ENCODE measurements around the gene IRX2.

IRX2 gene

DNA sequence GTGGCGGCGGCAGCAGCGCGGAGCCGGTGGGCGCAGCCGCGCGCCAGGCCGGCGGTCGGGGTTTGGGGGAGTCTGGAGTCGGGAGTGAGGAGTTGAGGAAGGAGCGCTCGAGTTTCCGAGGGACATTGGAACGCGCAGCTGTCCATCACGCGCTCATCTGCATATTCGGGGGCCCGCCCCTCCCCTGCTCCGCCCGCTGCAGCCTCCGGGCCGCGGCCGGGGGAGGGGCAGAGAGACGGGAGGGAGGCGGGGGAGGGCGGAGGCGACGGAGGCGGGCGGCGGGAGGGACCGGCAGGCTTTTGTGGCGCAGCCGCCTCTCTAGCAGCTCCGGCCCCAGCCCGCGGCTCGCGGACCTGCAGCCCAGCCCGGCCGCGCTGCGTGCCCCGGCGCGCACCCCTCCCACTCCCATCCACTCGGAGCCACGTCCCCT lies at the start of gene IRX2:
Gene IRX2 (minus strand): TSS at position 86 of the 430 bp plus-strand sequence. CDS start 264 bp downstream, outside the sequence.
- no peak for DNase-seq

DNA sequence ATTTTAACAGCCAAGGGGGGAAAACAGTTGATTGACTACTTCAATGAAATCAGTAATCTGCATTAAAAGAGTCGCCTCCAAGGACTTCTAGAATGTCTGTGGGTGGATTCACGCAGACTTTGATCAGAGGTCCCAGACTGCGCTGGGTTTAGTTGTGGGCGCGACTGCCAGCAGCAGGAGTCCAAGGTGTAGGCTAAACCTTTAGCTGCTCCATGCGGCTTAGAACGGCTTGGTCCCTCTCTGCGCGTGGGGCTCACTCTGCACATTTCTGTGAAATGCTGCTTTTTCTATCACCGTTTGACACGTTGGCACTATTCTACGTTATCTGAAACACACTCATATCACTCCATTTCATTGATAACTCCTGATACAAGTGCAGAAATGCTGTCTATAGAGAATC lies 48.6 kb upstream of the IRX2 start:
- DNase-seq, result no peak

DNA sequence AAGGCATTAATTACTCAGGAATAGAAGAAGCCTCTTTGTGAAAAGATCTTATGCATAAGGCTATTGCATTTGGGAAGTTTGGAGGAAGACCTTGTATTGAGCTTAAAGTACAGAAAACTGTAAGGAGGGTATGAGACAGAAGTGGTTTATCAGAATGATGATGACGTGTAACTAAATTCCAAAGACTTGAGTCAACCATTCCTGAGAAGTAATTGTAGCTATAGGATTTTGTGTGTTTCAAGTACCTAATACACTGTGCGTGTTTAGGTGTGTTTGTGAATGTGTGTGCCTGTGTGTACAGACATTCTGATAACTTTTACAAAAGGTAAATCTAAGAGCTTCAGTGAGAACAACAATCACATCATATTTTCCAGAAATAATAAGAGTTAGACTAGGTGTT lies 46.5 kb upstream of the IRX2 start:
- no peak for DNase-seq

DNA sequence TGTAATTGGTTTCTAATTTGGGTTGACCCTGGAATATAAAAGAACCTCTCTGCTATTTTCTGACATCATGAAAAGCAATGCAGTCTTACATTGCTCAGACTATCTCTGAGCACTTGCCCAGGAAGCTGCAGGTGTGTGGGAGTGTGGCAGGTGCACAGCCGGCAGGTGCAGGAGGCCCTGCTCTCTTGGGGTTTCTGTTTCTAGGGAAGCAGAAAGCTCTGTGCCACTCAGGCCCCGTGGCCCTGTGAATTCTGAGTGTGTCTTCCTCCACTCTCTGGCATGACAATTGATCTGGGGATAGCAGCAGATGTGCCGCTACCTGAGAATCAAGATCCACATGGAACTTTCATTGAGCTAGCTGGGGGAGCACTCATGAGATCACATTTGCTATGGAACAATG lies 45.7 kb upstream of the IRX2 start:
- DNase-seq, result no peak

DNA sequence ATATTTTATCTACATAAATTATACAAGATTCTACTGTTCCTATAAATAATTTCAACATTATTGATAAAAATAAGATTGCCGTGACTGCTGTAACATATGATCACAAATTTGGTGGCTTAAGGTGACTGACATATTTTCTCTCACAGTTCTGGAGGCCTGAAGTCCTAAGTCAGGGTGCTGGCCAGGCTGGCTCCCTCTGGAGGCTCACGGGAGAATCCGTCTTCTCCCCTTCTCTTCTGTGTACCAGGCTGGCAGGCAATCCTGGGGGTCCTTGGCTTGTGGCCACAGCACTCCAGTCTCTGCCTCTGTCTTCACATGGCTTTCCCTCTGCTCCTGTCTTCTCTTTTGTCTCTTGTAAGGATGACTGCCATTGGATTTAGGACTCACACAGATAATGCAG lies 31.7 kb upstream of the IRX2 start:
- no peak for DNase-seq

DNA sequence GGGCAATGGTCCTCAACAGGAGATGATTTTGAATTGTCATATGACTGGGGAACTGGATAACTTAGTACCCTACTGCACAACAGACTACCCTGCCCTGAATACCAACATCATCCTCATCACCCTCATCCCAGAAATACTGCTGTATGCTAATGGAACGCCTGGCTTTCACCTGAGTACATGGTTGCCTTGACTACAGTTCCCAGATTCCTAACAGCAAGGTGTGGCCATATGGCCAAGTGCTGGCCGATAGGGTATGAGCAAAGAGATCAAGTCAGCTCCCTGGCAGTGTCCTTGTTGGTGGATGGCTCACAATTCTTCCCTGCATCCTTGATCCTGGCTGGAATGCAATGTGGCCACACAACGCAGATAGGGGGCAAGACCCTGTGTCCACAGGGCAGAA lies 31.2 kb upstream of the IRX2 start:
- DNase-seq, result no peak

DNA sequence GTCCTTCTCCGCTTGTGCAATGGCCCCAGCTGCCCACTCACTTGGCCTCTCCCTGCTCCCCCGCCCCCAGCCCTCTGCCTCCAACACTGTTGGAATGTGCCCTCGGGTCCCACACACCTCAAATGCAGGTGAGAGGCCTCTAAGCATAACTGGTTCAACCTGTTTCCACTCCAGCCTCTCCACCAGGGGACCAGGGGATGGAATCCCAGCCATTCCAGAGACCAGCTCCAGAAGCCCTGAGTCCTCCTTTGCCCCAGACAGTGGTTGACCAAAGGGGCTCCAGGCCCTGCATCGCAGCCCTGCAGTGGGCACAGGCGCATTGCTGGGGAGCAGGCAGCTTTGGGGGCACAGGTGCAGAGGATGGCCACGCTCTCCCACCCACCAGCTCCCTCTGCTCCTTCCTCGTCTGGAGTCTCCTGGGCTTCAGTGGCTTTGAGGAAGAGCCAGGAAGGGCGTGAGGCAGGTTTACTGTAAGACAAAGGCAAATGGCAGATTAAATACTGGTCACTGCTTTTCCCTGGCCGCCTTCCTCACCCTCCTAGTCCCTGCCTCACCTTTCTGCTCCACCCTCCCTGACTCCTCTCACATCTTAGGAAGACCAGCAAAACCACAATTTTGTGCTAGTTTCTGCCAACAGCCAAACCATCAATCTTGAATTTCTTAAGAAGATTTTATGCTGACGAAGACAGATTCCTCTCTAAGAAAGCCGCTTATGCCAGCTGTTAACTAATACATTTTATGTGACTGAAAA lies 29.1 kb upstream of the IRX2 start:
- no peak for DNase-seq

DNA sequence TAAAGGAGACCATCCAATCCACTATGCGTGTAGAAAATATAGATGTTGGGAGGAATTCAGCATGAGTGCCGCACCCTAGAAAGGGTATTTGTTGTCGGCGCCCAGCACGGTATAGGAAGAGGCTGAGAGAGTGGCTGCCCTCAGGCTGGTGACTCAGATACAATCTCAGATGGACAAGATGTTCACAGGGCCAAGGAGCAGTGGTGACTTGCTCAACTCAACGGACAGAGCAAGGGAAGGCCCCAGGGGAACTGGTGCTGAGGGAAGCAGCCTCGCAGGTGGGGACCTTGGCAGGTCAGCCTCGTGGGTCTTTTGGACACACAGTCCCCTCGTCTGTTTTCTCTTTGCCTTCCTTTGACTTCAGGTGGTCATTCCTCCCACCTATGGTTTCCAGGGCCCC lies 28.0 kb upstream of the IRX2 start:
- no peak for DNase-seq

DNA sequence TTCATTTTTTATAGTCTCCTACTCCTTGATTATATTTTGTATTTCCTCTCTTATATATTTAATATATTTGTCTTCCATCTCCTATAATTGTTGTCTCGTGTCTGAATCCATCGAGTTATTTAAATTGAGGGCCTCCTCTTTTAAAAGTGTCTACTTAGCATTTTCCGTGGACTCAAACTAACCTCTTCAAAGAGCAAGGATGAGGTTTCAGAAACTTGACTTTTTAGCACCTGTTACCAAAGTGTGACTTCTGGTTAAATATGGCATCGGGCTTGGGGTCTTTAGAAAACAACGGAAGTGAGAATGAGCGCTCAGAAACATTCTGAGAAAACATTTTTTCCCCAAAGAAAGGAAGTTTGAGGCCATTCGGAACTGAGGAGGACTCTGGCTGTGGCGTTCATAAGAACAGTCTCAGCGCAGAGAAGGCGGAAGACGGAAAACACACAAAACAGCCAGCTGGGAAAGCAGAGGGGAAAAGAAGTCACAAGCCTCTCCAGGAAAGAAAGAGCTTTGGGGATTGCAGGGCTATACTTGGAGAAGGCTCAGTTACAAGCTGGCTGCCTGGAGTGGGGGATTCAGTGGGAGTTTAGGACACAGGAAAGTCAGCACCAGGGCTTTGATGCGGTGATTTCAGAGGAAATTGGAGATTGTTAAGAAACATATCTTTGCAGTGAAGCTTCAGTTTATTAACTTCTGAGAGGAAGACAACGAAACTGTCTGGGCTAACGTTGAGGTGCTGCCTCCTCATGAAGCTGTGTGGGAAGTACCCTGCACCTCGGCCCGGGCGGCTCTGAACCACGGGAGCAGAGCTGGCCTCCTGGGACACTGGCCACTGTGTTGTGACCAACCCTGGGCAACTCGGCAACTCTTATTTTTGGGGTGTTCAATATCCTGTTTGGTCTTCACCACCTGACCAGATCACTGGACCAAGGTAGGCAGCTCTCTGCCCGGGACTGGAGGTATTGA lies 25.1 kb upstream of the IRX2 start:
- no peak for DNase-seq

DNA sequence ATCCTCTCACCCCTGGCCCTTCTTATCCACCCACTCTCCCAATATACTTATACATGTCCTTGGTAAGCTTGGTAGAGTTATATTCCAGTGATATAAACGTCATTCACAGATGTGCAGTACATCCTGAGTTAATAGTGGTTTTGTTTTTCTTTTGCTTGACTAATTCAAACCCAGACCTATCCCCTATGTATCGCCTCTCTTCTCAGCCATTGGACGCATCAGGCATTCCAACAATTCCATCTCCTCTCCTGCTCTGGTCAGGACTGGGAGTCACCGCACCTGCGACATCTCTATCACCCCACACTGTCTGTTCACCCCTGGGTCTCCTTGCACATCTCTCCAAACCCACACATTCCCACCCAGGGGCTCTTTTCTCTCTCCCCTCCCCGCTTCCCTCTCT lies 21.9 kb upstream of the IRX2 start:
- no peak for DNase-seq

DNA sequence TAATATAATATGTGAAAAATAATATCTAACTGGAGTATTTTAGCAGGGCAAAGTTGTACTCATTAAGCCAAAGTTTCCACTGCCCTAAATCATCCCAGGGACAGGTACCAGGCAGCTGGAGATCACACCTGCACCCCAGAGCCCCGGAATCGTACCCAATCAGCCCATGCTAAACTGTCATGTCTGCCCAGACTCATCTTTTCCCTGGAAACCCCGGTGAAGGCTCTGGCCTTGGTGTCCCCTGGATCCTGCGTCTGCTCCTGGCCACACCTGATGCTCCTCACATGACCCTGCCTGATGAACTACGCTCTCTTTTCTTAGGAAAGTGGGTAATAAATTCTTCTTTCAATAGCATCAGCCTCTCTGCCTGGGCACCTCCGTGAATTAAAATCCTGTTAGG lies 15.6 kb upstream of the IRX2 start:
- no peak for DNase-seq

DNA sequence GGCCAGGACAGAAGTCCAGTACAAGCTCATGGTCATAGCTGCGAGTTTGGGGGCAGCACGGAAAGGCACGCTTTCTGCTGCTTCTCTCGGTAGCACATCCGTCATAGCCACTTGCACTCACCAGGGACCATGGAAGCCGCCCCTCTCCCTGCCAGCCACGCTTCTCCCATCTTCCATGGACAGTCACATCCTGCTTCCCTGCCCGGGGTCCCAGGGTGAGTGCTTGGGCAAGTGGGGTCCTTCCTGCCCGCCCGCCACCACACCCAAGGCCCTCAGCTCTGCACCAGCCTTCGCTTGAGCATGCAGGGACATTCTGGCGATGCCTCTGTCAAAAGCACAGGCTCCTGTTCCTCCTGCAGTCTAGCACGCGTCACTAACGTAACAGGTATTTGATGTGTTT lies 13.1 kb upstream of the IRX2 start:
- DNase-seq, result no peak

DNA sequence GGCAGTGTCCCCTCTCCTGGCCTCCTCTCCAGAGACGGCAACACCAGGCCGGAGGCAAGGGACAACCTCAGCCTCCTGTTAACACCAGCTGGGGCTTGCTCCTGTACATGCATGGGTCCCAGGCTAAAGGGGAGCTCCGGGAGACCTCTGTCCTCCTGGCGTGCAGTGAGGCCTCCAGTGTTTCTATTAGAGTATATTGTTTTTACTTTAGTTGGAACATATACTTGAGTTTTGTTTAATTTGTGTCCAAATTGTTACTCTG lies 12.0 kb upstream of the IRX2 start:
- DNase-seq, result no peak

DNA sequence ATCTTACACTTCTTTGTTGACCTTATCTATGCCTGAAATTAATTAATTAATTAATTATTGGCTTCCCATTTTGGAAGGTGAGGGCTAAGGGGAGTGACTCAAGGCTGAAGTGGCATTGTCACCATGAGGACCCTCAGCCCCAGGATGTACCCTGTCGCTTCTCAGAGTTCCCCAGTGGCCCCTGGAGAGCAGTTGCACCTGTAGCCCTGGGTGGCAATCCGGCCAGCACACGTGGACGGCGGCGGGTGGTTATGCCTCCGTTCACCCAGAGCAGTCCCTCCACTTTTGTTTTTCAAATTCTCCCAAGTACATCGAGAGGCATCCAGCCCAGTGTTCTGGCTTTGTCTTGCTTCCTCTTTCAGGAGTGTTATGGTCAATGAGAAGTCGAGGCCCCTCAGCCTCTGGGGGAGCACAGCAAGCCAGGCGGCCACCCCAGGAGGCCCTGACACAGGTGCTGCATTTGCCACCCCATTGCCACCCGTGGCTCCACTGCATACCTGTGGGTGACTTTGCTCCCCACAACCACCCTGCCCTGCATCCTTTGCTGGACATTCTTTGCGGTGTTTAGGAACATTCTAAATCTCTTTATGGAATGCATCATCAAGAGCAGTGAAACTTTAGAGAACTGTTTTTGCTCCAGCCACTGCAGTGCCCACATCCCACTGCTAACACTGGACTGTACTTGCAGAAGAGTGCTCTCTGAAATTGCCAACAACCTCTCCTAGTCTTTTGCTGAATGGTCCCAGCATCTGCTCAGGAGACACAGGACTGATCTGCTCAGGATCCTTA lies 11.5 kb upstream of the IRX2 start:
- DNase-seq, result no peak

DNA sequence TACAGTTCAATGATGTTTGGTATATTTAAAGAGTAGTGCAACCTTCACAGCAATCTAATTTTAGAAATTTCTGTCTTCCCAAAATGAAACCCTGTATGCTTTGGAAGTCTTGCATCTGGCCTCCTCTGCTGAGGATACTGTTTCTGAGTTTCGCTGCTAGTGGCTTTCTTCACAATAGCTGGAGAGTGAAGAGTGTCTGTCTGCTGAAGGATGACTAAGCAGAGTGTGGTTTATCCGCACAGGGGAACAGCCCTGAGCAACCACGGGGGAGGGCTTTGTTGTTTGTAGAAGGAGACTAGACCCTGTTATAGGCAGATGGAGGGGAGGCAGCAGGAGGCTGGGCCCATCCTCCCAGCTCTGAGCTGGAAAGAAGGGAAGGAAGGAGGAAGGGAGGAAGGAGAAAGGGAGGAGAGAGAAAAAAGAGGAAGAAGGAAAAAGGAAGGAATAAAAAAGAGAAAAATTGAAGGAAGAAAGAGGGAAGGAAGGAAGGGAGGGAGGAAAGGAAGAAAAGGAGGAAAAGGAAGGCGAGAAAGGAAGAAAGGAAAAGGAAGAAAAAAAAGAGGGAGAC lies 10.5 kb upstream of the IRX2 start:
- no peak for DNase-seq

DNA sequence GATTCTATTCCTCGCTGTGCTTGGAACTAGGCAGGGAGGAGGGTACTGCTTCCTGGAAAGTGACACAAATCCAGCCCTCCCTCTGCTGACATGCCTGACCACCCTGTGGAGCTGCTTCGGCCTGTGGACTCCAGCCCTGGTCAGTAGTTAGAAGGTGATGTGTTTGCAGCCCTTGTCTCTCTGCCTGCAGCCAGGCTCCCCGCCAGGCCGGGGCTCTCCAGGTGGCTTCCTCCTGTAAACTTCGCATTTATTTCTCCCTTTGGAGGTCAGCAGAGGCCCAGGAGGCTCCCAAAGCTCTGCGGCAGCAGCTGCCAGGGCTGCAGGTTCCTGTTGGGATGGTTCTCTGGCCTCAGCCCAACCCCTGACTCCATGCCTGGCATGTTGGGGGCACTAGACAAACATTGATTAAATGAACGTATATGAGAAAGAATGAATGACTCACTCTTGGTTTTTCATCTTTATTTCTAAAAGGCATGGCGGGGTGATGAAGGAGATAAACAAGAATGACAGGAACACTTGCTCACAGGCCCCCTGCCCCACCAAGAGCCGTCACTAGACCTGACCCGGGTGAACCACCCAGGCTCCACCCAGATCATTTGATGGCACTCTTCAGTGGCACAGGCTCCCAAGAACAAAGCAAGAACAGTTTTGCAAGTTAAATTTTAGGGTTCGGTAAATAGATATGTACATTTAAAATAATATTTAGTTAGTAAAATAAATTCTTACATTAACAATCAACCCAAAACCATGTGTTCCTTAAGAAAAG lies 8.4 kb upstream of the IRX2 start:
- DNase-seq, result no peak

DNA sequence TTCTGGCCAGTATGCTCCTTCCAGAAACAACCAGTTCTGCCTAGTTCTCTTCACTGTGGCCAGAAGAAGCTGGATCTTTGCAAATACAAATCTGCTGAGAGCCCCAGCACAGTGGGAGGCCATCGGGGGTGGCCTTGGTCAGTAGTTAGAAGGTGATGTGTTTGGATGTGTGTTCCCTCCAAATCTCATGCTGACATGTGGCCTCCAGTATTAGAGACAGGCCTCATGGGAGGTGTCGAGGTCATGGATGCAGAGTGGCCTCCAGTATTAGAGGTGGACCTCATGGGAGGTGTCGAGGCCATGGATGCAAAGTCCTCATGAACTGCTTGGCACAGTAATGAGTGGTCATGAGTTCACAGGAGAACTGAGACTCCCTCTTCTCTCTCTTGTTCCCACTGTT lies 7.6 kb upstream of the IRX2 start:
- no peak for DNase-seq

DNA sequence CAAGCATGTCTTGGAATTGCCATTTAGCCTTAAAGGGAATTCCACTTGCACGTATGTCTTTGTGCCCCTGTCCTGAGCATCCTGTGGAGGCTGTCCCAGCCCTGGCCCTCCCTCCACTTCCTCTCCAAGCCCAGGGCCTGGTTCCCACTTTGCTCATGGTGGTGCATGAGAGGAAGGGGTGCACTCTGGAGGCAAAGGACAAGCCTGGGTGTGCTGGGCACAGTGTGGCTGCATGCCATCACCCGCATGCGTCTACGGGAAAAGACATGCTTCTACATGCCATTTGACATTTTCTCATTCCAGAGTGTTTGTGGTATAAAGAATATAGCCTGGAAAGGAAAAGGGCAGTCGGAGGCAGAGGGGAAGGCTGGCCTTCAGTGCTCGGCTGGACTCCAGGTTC lies 7.2 kb upstream of the IRX2 start:
- no peak for DNase-seq

DNA sequence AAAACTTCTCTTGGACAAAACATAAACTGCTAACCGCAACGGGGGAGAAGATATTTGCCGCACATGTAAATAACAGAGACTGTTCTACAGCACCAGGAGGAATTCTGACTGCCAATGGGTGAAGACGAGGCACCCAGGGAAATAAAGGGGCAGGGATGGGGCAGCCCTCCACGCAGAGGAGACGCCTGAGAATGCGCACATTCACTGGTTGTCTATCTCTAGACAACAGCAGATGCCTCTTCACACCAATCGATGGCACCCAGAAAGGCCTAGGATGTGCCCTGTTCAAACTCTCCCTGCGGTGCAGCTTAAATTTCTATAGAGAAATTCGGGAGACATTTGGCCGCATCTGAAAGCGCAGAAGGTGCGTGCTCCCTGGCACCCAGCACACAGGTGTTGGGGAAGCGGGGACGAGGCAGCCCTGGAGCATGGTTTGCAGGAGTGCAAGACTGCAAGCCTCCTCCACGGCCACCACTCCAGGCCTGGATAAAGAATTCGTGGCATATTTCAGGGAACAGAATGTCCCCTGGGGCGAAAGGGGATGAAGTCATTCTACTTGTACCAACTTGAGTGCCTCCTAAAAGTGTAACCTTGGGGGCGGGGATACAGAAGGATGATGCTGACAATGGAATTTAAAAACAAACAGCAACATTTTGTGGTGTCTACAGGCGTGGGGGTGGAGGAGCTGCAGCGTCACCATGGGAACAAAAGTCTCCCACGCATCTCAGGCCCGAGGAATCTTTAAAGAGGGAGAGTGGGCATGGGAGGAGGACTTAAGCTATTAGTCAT lies 6.3 kb upstream of the IRX2 start:
- DNase-seq, result no peak

DNA sequence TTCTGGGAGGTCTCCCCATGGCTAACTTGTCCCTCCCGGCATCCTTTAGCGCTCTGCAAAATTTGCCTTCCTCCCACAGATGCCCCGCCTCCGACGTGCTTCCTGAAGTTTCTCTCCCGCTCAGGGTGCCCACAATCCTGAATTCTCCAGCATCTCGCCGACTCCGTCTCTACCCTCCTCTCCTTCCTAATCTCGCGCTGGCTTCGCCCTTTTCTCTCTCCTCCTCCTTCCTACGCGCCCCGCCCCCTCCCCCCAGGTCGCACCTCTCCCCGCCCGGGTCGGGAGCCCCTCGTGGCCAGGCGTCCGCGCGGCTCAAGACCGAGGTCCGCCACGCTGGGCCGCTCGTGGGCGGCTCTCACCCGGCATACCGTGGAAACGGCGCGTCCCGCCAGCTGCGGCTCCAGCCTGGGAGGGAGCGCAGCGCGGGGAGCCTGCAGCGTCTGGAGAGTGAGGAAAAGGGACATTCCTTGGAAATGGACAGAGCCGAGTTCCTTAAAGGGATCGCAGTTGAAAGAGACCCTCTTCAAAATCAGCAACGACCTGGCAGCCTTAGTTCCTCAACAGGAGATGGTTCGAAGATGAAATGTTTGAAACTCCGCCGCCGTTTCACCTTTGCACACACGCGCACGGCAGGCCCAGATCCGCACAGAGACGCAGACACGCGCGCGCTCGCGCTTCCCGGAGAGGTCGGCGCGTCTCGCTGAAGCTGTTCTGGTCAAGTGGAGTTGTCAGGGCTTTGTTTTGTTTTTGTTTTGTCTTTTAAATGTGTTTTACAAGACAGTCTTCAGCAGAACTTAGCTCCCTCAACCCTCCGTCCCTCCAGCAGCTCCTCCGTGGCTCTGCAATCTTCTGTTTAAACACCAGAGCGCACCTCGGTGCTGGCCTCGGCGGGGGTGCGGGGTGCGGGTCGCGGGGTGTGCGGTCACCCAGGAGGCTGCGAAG lies 5.0 kb upstream of the IRX2 start:
- DNase-seq, result no peak
